HCT116 (cell line): ENCODE measurements around the gene MACROD1. TPM values are rescaled to one million over a fixed set of nuclear protein-coding genes. Genes with fewer than 3 reads are reported as not detected.

Experiments
- ATAC-seq: fragments of 200-7000 bp; cut with Tn5 transposase; 2 replicates; pipeline ENCODE4 v1.9.1; 2020; ENCODE audit warnings: mild to moderate bottlenecking, moderate library complexity
- BruUV-seq: library from RNA; stranded (reverse); fragments of 400-500 nt; replicated peaks from 2 replicates; lab custom pipeline; 2021; lab: Mats Ljungman, UMichigan
- CTCF ChIA-PET: fragments of 300-600 bp; sonication (Branson Sonifier 250); formaldehyde crosslinking; loops from one replicate; lab custom pipeline; 2021; ENCODE audit warnings: antibody characterized with exemption; lab: Charles Lee
- POLR2A ChIA-PET: fragments of 300-600, 350-600 bp; sonication (Branson Sonifier 250); formaldehyde crosslinking; loops from one replicate; lab custom pipeline; 2021; ENCODE audit warnings: antibody characterized with exemption; lab: Charles Lee
- RAD21 ChIA-PET, 2 experiments: fragments of 300-600 bp; sonication (Branson Sonifier 250); formaldehyde crosslinking; loops; one replicate each; lab custom pipeline; 2023; ENCODE audit warnings: low total read pairs in 2 of 2; ENCODE audit not compliant: uncharacterized antibody in 2 of 2, unreplicated experiment in 2 of 2, low non-redundant PET in 1 of 2; lab: Charles Lee
- DNase-seq: peaks from one replicate; pipeline ENCODE4 v3.0.0-alpha.2; 2010; ENCODE audit warnings: low read depth, low spot score
- H2AFZ ChIP-seq: fragments of 200-600 bp; shearing (Covaris generic), sonication (generic); 2 replicates; pipeline ENCODE4 v1.6.1; 2017; ENCODE audit warnings: low read depth, mixed run types, mixed read lengths, antibody characterized with exemption, low read length; ENCODE audit not compliant: poor library complexity, severe bottlenecking
- H3K27ac ChIP-seq: 2 replicates; pipeline ENCODE4 v1.5.1; 2012; ENCODE audit warnings: low read depth, low read length
- H3K27me3 ChIP-seq: fragments of 200-600 bp; sonication (generic); 2 replicates; pipeline ENCODE4 v1.6.1; 2016; ENCODE audit warnings: mixed run types, low read length, mixed read lengths; ENCODE audit not compliant: insufficient read depth
- H3K36me3 ChIP-seq, 2 experiments: fragments of 200-500 bp in 1 of 2; fragments of 200-600 bp in 1 of 2; sonication (Bioruptor generic) in 1 of 2; sonication (generic) in 1 of 2; 2 replicates each; pipeline versions ENCODE4 v1.5.1 to v1.6.1; 2014 to 2016; ENCODE audit warnings: low read length in 2 of 2, inconsistent platforms in 1 of 2, mixed read lengths in 1 of 2, mixed run types in 1 of 2; ENCODE audit not compliant: insufficient read depth in 2 of 2, control insufficient read depth in 1 of 2
- H3K4me1 ChIP-seq, 2 experiments: fragments of 200-600 bp in 1 of 2; sonication (generic) in 1 of 2; 2 replicates each; pipeline versions ENCODE4 v1.5.1 to v1.6.1; 2012 to 2017; ENCODE audit warnings: low read length in 2 of 2, inconsistent platforms in 1 of 2, mild to moderate bottlenecking in 1 of 2, mixed read lengths in 1 of 2, mixed run types in 1 of 2, moderate library complexity in 1 of 2; ENCODE audit not compliant: insufficient read depth in 2 of 2, control insufficient read depth in 1 of 2
- H3K4me2 ChIP-seq: fragments of 200-600 bp; sonication (generic); 2 replicates; pipeline ENCODE4 v1.6.1; 2017; ENCODE audit warnings: mixed run types, low read length, mixed read lengths
- H3K4me3 ChIP-seq, 2 experiments: fragments of 200-600 bp in 1 of 2; sonication (generic) in 1 of 2; replicated peaks in 1 of 2; 2 replicates each; pipeline ENCODE4 v1.5.1; 2011 to 2016; ENCODE audit warnings: low read length in 2 of 2, control low read depth in 1 of 2, low read depth in 1 of 2, mild to moderate bottlenecking in 1 of 2, mixed read lengths in 1 of 2, mixed run types in 1 of 2
- H3K79me2 ChIP-seq: fragments of 200-600 bp; sonication (generic); 2 replicates; pipeline ENCODE4 v1.6.1; 2017; ENCODE audit warnings: mild to moderate bottlenecking, mixed run types, low read length, moderate library complexity, mixed read lengths; ENCODE audit not compliant: insufficient read depth
- H3K9ac ChIP-seq: fragments of 200-600 bp; sonication (generic); 2 replicates; pipeline ENCODE4 v1.6.1; 2016; ENCODE audit warnings: low read length, mixed read lengths
- H3K9me2 ChIP-seq: fragments of 200-600 bp; sonication (generic), shearing (Covaris generic); 2 replicates; pipeline ENCODE4 v1.6.1; 2017; ENCODE audit warnings: mixed run types, mild to moderate bottlenecking, moderate library complexity; ENCODE audit not compliant: insufficient read depth
- H3K9me3 ChIP-seq, 2 experiments: fragments of 200-500 bp in 1 of 2; fragments of 200-600 bp in 1 of 2; sonication (Bioruptor generic) in 1 of 2; sonication (generic) in 1 of 2; 2 replicates each; pipeline ENCODE4 v1.6.1; 2014 to 2017; ENCODE audit warnings: low read length in 2 of 2, mixed read lengths in 2 of 2, inconsistent platforms in 1 of 2, low read depth in 1 of 2, mild to moderate bottlenecking in 1 of 2, mixed run types in 1 of 2, moderate library complexity in 1 of 2; ENCODE audit not compliant: control insufficient read depth in 1 of 2, insufficient read depth in 1 of 2
- H4K20me1 ChIP-seq: fragments of 200-600 bp; sonication (generic), shearing (Covaris generic); 2 replicates; pipeline ENCODE4 v1.6.1; 2017; ENCODE audit warnings: mixed run types, mild to moderate bottlenecking, moderate library complexity; ENCODE audit not compliant: insufficient read depth
- ATF3 ChIP-seq: IDR thresholded peaks from 2 replicates; pipeline ENCODE4 v1.6.1; 2012
- CEBPB ChIP-seq: IDR thresholded peaks from 2 replicates; pipeline ENCODE4 v1.6.1; 2012; ENCODE audit warnings: low read depth
- EZH2 ChIP-seq: fragments of 200-600 bp; sonication (generic); IDR thresholded peaks from 2 replicates; pipeline ENCODE4 v1.6.1; 2017; ENCODE audit warnings: antibody characterized with exemption, mixed run types
- FOSL1 ChIP-seq: IDR thresholded peaks from 2 replicates; pipeline ENCODE4 v1.6.1; 2012; ENCODE audit warnings: low read depth
- POLR2AphosphoS5 ChIP-seq: IDR thresholded peaks from 2 replicates; pipeline ENCODE4 v1.6.1; 2011; ENCODE audit warnings: mild to moderate bottlenecking, low read depth, low read length, moderate library complexity
- RAD21 ChIP-seq: IDR thresholded peaks from 2 replicates; pipeline ENCODE4 v1.6.1; 2012; ENCODE audit warnings: low read depth, mild to moderate bottlenecking
- REST ChIP-seq: IDR thresholded peaks from 2 replicates; pipeline ENCODE4 v1.6.1; 2012; ENCODE audit warnings: low read depth
- SRF ChIP-seq: IDR thresholded peaks from 2 replicates; pipeline ENCODE4 v1.6.1; 2012; ENCODE audit warnings: low read depth
- YY1 ChIP-seq: IDR thresholded peaks from 2 replicates; pipeline ENCODE4 v1.6.1; 2011; ENCODE audit warnings: low read length, low read depth, moderate library complexity, mild to moderate bottlenecking; ENCODE audit not compliant: insufficient replicate concordance; ENCODE audit errors: extremely low read depth
- intact Hi-C: fragments of 100-400 bp; cut with micrococcal nuclease; formaldehyde crosslinking; loops from 2 replicates; pipeline ENCODE4 v1.10.0; 2022
- total RNA-seq: library from RNA; stranded (reverse); gene quantifications from one replicate; pipeline ENCODE4 v1.2.1, GENCODE V29; 2021; ENCODE audit not compliant: unreplicated experiment

MACROD1 gene
- total RNA-seq, 1 experiment from 2014 or later: 61.1 TPM

GRCh38 chr11:64020976-64021756 is 144.7 kb downstream of the MACROD1 start:
- Histone ChIP-seq H3K36me3 (no peaks in the 10 kb centered on the region), H3K9ac (no peak overlapping the region), H3K9me2 (no peaks in the 10 kb centered on the region), H3K27ac (no peak overlapping the region), H3K27me3 (no peaks in the 10 kb centered on the region), H2AFZ (no peak overlapping the region), H3K79me2 (no peaks in the 10 kb centered on the region), H3K4me3 (no peak overlapping the region), H3K9me3 (no peaks in the 10 kb centered on the region), H4K20me1 (no peaks in the 10 kb centered on the region), H3K4me1 (peaks cover 0 to 9% of the 10 kb centered on the region in 2 experiments; a peak in 2 of 4 replicates), H3K4me2 (no peak overlapping the region)
- BruUV-seq: no TSS peak
- ChIA-PET POLR2A (no interaction called here), CTCF (no interaction called here), RAD21 (no interaction called here)
- intact Hi-C loops: no loop called here
- ATAC-seq (no peak), DNase-seq (no peak)
- TF ChIP-seq EZH2 (no peak), RAD21 (no peak), REST (no peak), SRF (no peak), ATF3 (no peak), CEBPB (no peak), POLR2AphosphoS5 (no peak), FOSL1 (no peak), YY1 (no peak)
